Uterus (tissue), 4 donors: ENCODE measurements around the gene LRPPRC. TPM values are rescaled to one million over a fixed set of nuclear protein-coding genes. Genes with fewer than 3 reads are reported as not detected.
"Not testable (repeated sequence)": the region's sequence is repeated elsewhere in the genome, so short reads cannot be mapped to it uniquely, and the experiment has no call there.

Source experiments
- DNase-seq, 2 donors: peaks; one replicate each; pipeline ENCODE4 v3.0.0-alpha.2; 2019 to 2020
- H3K27ac ChIP-seq, 2 donors: fragments of 200-600 bp; sonication (generic); 1 replicate in 1 of 2; 2 replicates in 1 of 2; pipeline ENCODE4 v1.5.1; 2016 to 2018
- H3K27me3 ChIP-seq, 2 donors: fragments of 200-600 bp; sonication (generic); one replicate each; pipeline ENCODE4 v1.5.1; 2018 to 2019; ENCODE audit warnings: control low read depth in 1 of 2
- H3K36me3 ChIP-seq, 2 donors: fragments of 200-600 bp; sonication (generic); one replicate each; pipeline ENCODE4 v1.5.1; 2019; ENCODE audit warnings: control low read depth in 1 of 2
- H3K4me1 ChIP-seq, 2 donors: fragments of 200-600 bp; sonication (generic); one replicate each; pipeline ENCODE4 v1.5.1; 2018 to 2019; ENCODE audit warnings: control low read depth in 1 of 2
- H3K4me3 ChIP-seq, 2 donors: fragments of 200-600 bp; sonication (generic); 1 replicate in 1 of 2; 2 replicates in 1 of 2; pipeline ENCODE4 v1.5.1; 2018 to 2019; ENCODE audit warnings: mild to moderate bottlenecking in 1 of 2
- H3K9me3 ChIP-seq, 2 donors: fragments of 200-600 bp; sonication (generic); one replicate each; pipeline ENCODE4 v1.5.1; 2019; ENCODE audit warnings: control low read depth in 1 of 2
- POLR2A ChIP-seq, 2 donors: fragments of 450-650 bp; IDR thresholded peaks; one replicate each; pipeline ENCODE4 v1.6.1; 2016; ENCODE audit warnings: antibody characterized with exemption in 2 of 2, mild to moderate bottlenecking in 1 of 2, moderate library complexity in 1 of 2
- intact Hi-C: fragments of 100-400 bp; cut with DNase I; formaldehyde crosslinking; loops from one replicate; pipeline ENCODE4 v1.15.1; 2023; ENCODE audit warnings: low total_unique reads
- total RNA-seq, 4 donors: library from RNA; depleted of rRNA in 3 of 4; stranded (reverse); fragments of >200 nt in 3 of 4; gene quantifications; one replicate each; pipeline versions ENCODE4 v1.1.0 to v1.2.4, GENCODE V29; 2014 to 2023
- TF ChIP-seq, protein P1 (sequence below), 4 experiments: fragments of 200-600 bp in 2 of 4; fragments of 450-650 bp in 2 of 4; sonication (generic) in 2 of 4; IDR thresholded peaks; one replicate each; pipeline ENCODE4 v1.5.1; 2016 to 2019; ENCODE audit warnings: antibody characterized with exemption in 4 of 4, mild to moderate bottlenecking in 2 of 4, moderate library complexity in 1 of 4
- donor health status: DM: yes; HTN: yes; CAD: no.

Gene LRPPRC
- total RNA-seq, 4 donors from 2014 or later = 39.7 to 99.1 (median 71.6) TPM

DNA sequence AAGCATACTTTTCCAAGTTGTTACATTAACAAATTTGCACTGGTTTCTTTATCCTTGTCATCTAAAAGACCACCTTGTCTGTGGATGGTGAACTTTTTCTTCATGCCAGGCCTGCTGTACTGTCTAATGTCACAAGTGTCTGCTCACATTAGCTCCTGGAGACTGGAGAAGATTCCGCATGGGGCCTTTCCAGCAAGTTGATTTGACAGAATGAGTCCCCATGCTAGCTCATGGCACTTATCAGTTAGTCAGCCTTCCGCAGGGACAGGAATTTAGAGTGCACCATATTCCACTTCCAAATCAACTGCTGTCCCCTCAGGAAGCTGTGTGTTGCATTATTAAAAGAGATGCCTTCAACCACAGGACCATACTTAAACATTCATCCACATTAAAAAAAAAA, 41.4 kb upstream of the LRPPRC start:
- DNase-seq = no peak
- Histone ChIP-seq H3K27ac (no peak overlapping the region), H3K36me3 (no peaks in the 10 kb centered on the region), H3K9me3 (no peaks in the 10 kb centered on the region), H3K4me3 (no peak overlapping the region), H3K4me1 (no peaks in the 10 kb centered on the region), H3K27me3 (no peaks in the 10 kb centered on the region)
- TF ChIP-seq, protein P1, sequence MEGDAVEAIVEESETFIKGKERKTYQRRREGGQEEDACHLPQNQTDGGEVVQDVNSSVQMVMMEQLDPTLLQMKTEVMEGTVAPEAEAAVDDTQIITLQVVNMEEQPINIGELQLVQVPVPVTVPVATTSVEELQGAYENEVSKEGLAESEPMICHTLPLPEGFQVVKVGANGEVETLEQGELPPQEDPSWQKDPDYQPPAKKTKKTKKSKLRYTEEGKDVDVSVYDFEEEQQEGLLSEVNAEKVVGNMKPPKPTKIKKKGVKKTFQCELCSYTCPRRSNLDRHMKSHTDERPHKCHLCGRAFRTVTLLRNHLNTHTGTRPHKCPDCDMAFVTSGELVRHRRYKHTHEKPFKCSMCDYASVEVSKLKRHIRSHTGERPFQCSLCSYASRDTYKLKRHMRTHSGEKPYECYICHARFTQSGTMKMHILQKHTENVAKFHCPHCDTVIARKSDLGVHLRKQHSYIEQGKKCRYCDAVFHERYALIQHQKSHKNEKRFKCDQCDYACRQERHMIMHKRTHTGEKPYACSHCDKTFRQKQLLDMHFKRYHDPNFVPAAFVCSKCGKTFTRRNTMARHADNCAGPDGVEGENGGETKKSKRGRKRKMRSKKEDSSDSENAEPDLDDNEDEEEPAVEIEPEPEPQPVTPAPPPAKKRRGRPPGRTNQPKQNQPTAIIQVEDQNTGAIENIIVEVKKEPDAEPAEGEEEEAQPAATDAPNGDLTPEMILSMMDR (IDR thresholded peaks at IDR 0.05) = no peak
- no peak for TF ChIP-seq POLR2A (IDR thresholded peaks at IDR 0.05)
- intact Hi-C loops = no loop called here

DNA sequence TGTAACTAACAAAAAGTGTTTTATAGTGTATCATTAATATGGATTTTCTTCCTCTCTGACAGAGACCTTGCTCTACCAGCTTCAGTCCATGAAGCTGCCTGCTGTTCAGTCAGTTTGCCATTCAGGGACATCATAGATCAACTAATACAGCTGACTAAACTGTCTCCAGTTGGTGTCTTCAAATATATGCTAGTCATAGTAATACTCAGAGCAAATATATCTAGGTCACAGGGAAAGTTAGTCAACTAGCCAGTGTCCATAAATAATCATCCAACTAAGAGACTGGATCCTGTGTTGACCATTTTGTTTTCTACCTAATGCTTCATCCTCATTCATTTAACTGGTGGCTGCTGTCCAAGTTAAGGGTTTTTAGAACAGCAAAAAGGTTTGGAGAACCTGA, 38.2 kb upstream of the LRPPRC start:
- TF ChIP-seq POLR2A (IDR thresholded peaks at IDR 0.05) = no peak
- TF ChIP-seq, protein P1 (IDR thresholded peaks at IDR 0.05) = no peak

DNA sequence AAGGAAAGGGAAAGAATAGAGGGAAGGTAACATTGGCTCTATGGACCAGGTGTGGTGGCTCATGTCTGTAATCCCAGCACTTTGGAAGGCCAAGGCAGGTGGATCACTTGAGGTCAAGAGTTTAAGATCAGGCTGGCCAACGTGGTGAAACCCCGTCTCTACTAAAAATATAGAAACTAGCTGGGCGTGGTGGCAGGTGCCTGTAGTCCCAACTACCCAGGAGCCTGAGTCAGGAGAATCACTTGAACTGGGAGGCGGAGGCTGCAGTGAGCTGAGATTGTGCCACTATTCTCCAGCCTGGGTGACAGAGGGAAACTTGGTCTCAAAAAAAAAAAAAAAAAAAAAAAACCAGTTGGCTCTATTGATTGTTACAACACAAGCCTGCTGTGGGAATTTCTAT, 31.3 kb upstream of the LRPPRC start:
- H3K4me1 ChIP-seq, H3K27me3 ChIP-seq, intact Hi-C loops, H3K4me3 ChIP-seq, H3K27ac ChIP-seq, DNase-seq, H3K9me3 ChIP-seq, H3K36me3 ChIP-seq: not testable (repeated sequence)

More for the DNA sequence above, 38.2 kb upstream of the LRPPRC start:
- Histone ChIP-seq H3K27me3 (no peaks in the 10 kb centered on the region), H3K9me3 (no peaks in the 10 kb centered on the region), H3K27ac (no peak overlapping the region), H3K4me3 (no peak overlapping the region), H3K36me3 (no peaks in the 10 kb centered on the region), H3K4me1 (no peaks in the 10 kb centered on the region)
- no peak for DNase-seq
- intact Hi-C loops = no loop called here

- DNase-seq = no peak
- no peaks in the 10 kb centered on the region for H3K9me3 ChIP-seq
- H3K4me1 ChIP-seq = no peaks in the 10 kb centered on the region
- intact Hi-C loops = no loop called here
- H3K36me3 ChIP-seq = no peaks in the 10 kb centered on the region
- no peaks in the 10 kb centered on the region for H3K27me3 ChIP-seq
- TF ChIP-seq POLR2A (IDR thresholded peaks at IDR 0.05) = no peak
- TF ChIP-seq, protein P1 (IDR thresholded peaks at IDR 0.05) = no peak
- H3K27ac ChIP-seq = no peak overlapping the region
- no peak overlapping the region for H3K4me3 ChIP-seq
Measured at GRCh38 chr2:44016282-44016681, 20.5 kb upstream of the LRPPRC start.

GRCh38 chr2:44015239-44015638, 19.4 kb upstream of the LRPPRC start:
- Histone ChIP-seq H3K36me3 (no peaks in the 10 kb centered on the region), H3K27me3 (no peaks in the 10 kb centered on the region), H3K9me3 (no peaks in the 10 kb centered on the region), H3K4me1 (no peaks in the 10 kb centered on the region), H3K27ac (no peak overlapping the region), H3K4me3 (no peak overlapping the region)
- intact Hi-C loops = no loop called here
- TF ChIP-seq, protein P1 (IDR thresholded peaks at IDR 0.05) = no peak
- TF ChIP-seq POLR2A (IDR thresholded peaks at IDR 0.05) = no peak
- DNase-seq = no peak

GRCh38 chr2:44013205-44013604, 17.4 kb upstream of the LRPPRC start:
- H3K9me3 ChIP-seq, H3K4me1 ChIP-seq, H3K27ac ChIP-seq, H3K4me3 ChIP-seq, intact Hi-C loops, H3K27me3 ChIP-seq, DNase-seq, H3K36me3 ChIP-seq: not testable (repeated sequence)
